HCT116 (cell line): ENCODE measurements around the gene FEV.
A peak's percentile ranks its signal among the peaks of the same experiment; 100 is the strongest.

Experiments
- EZH2phosphoT487 ChIP-seq: fragments of 200-600 bp; IDR thresholded peaks from 2 replicates; pipeline ENCODE4 v1.6.1; 2018; ENCODE audit warnings: antibody characterized with exemption, borderline replicate concordance
- POLR2A ChIP-seq: IDR thresholded peaks from 2 replicates; pipeline ENCODE4 v1.7.0; 2011; ENCODE audit warnings: borderline replicate concordance; ENCODE audit not compliant: insufficient read depth, insufficient read length; ENCODE audit errors: extremely low read depth
- SIN3A ChIP-seq: IDR thresholded peaks from 2 replicates; pipeline ENCODE4 v1.6.1; 2012; ENCODE audit warnings: low read depth
- TF ChIP-seq, protein P1 (sequence below), 3 experiments: fragments of 200-600 bp in 1 of 3; sonication (generic) in 1 of 3; IDR thresholded peaks in 2 of 3; conservative IDR thresholded peaks in 1 of 3; 2 replicates each; pipeline ENCODE4 v1.5.1; 2012 to 2017; ENCODE audit warnings: low read depth in 2 of 3, low read length in 2 of 3, antibody characterized with exemption in 1 of 3, borderline replicate concordance in 1 of 3, control low read depth in 1 of 3, mild to moderate bottlenecking in 1 of 3, mixed read lengths in 1 of 3, mixed run types in 1 of 3, moderate library complexity in 1 of 3; ENCODE audit not compliant: insufficient read depth in 1 of 3
- TF ChIP-seq, protein P2 (sequence below): IDR thresholded peaks from 2 replicates; pipeline ENCODE4 v1.6.1; 2012; ENCODE audit warnings: low read depth

DNA sequence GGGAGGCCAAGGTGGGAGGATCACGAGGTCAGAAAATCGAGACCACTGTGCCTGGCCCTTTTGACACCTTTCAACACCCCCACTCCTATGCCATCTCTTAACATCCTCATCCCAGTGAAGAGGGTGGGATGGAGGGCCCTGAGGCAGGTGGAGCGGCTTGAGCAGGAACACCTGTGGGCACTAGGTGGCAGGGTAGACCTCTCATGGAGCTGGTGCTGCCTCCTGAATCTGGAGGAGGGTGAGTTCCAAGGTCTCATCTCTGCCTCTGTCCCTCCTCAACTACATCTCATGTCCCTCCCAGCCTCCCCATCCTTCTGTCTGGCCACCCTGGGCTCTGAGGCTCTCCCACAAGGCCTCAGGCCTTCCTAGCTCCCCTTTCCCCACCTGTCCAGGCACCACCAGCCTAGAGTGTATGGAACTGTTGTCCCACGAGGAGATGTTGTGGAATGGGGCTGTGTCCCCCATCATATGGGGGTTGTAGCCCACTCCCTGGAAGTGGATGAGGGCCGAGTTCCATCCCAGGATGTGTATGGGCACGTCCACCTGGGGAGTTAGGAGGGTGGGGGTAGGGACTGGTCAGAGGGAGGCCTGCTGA is 25.3 kb upstream of the FEV start:
- TF ChIP-seq, protein P1, sequence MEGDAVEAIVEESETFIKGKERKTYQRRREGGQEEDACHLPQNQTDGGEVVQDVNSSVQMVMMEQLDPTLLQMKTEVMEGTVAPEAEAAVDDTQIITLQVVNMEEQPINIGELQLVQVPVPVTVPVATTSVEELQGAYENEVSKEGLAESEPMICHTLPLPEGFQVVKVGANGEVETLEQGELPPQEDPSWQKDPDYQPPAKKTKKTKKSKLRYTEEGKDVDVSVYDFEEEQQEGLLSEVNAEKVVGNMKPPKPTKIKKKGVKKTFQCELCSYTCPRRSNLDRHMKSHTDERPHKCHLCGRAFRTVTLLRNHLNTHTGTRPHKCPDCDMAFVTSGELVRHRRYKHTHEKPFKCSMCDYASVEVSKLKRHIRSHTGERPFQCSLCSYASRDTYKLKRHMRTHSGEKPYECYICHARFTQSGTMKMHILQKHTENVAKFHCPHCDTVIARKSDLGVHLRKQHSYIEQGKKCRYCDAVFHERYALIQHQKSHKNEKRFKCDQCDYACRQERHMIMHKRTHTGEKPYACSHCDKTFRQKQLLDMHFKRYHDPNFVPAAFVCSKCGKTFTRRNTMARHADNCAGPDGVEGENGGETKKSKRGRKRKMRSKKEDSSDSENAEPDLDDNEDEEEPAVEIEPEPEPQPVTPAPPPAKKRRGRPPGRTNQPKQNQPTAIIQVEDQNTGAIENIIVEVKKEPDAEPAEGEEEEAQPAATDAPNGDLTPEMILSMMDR (IDR thresholded peaks at IDR 0.05 in 2 of 3, conservative IDR thresholded peaks at IDR 0.05 in 1 of 3; ENCODE audit: borderline replicate concordance in 1 of 3, insufficient read depth in 1 of 3, low read depth in 2 of 3, low read length in 2 of 3) = peak; percentile 61 to 78 (median 67)
- TF ChIP-seq SIN3A (no peak), POLR2A (no peak), EZH2phosphoT487 (no peak)
- TF ChIP-seq, protein P2, sequence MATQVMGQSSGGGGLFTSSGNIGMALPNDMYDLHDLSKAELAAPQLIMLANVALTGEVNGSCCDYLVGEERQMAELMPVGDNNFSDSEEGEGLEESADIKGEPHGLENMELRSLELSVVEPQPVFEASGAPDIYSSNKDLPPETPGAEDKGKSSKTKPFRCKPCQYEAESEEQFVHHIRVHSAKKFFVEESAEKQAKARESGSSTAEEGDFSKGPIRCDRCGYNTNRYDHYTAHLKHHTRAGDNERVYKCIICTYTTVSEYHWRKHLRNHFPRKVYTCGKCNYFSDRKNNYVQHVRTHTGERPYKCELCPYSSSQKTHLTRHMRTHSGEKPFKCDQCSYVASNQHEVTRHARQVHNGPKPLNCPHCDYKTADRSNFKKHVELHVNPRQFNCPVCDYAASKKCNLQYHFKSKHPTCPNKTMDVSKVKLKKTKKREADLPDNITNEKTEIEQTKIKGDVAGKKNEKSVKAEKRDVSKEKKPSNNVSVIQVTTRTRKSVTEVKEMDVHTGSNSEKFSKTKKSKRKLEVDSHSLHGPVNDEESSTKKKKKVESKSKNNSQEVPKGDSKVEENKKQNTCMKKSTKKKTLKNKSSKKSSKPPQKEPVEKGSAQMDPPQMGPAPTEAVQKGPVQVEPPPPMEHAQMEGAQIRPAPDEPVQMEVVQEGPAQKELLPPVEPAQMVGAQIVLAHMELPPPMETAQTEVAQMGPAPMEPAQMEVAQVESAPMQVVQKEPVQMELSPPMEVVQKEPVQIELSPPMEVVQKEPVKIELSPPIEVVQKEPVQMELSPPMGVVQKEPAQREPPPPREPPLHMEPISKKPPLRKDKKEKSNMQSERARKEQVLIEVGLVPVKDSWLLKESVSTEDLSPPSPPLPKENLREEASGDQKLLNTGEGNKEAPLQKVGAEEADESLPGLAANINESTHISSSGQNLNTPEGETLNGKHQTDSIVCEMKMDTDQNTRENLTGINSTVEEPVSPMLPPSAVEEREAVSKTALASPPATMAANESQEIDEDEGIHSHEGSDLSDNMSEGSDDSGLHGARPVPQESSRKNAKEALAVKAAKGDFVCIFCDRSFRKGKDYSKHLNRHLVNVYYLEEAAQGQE = no peak
